ENCODE data around the gene SEPTIN10. TPM values are rescaled to one million over a fixed set of nuclear protein-coding genes. Genes with fewer than 3 reads are reported as not detected.

Gene SEPTIN10
- total RNA-seq, 1 donor from 2014 or later, result 86.1 TPM

DNA sequence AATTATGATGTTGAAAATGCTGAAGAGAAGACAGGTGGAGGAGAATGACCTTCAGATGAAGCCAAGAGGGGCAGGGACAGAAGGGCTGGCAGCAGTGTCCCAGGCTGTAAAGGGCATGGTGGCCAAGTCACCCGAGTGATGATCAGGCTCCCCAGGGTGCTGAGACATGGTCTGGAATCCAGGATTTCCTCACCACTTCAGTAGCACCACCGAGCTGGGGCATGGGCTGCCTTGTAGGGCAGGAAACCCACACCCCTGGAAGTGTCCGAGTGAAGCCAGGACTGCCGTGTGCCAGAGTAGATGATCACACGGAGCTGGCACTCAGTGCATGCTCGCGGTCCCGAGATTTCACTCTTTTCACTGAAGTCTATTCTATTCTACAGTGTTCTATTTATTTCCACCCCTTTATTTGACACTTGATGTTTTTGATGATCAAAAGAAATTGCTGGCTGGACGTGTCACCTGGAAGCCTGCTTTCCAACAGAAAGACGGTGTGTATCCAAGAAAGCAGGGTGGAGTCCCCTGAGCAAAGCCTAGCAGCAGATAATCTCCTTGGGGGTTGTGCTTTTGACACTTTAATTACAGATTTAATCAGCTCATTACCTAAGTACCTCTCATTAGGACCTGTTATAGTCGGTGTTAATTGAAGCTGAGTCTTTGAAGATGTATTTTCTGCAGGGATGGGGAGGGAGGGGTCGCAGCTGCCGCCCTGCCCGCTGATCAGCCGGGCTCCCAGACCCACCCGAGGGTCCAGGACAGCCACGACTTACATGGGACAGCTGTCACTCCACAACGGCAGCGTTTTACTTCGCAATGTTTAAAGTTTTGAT, 92.3 kb downstream of the SEPTIN10 start:
- no peak for DNase-seq (ENCODE audit: low spot score)
- H3K9me3 Mint-ChIP-seq (ENCODE audit: low read depth), result no peaks in the 10 kb centered on the region

GRCh38 chr2:109519513-109519912, 94.3 kb downstream of the SEPTIN10 start:
- Mint-ChIP-seq H3K9me3 (ENCODE audit: low read depth) (no peaks in the 10 kb centered on the region), H3K4me1 (ENCODE audit: low read depth) (peaks cover 14% of the 10 kb centered on the region), H3K27me3 (ENCODE audit: low read depth) (no peaks in the 10 kb centered on the region), H3K27ac (ENCODE audit: unreplicated experiment) (no peak overlapping the region), H3K36me3 (ENCODE audit: low read depth) (no peaks in the 10 kb centered on the region), H3K4me3 (ENCODE audit: unreplicated experiment) (no peak overlapping the region)
- no peak for TF ChIP-seq CTCF (IDR thresholded peaks at IDR 0.05)
- peak; percentile 32 for DNase-seq (ENCODE audit: low spot score)

More for the DNA sequence above, 92.3 kb downstream of the SEPTIN10 start:
- no peak overlapping the region for H3K4me3 Mint-ChIP-seq (ENCODE audit: unreplicated experiment)
- TF ChIP-seq CTCF (IDR thresholded peaks at IDR 0.05), result no peak
- H3K36me3 Mint-ChIP-seq (ENCODE audit: low read depth), result no peaks in the 10 kb centered on the region
- no peaks in the 10 kb centered on the region for H3K27me3 Mint-ChIP-seq (ENCODE audit: low read depth)
- H3K27ac Mint-ChIP-seq (ENCODE audit: unreplicated experiment), result no peak overlapping the region
- H3K4me1 Mint-ChIP-seq (ENCODE audit: low read depth), result peaks cover 2% of the 10 kb centered on the region

GRCh38 chr2:109517118-109517889, 96.5 kb downstream of the SEPTIN10 start:
- Mint-ChIP-seq H3K36me3 (ENCODE audit: low read depth) (no peaks in the 10 kb centered on the region), H3K27me3 (ENCODE audit: low read depth) (no peaks in the 10 kb centered on the region), H3K27ac (ENCODE audit: unreplicated experiment) (no peak overlapping the region), H3K4me3 (ENCODE audit: unreplicated experiment) (no peak overlapping the region), H3K9me3 (ENCODE audit: low read depth) (no peaks in the 10 kb centered on the region), H3K4me1 (ENCODE audit: low read depth) (peaks cover 30% of the 10 kb centered on the region)
- no peak for DNase-seq (ENCODE audit: low spot score)
- TF ChIP-seq CTCF (IDR thresholded peaks at IDR 0.05), result no peak

DNA sequence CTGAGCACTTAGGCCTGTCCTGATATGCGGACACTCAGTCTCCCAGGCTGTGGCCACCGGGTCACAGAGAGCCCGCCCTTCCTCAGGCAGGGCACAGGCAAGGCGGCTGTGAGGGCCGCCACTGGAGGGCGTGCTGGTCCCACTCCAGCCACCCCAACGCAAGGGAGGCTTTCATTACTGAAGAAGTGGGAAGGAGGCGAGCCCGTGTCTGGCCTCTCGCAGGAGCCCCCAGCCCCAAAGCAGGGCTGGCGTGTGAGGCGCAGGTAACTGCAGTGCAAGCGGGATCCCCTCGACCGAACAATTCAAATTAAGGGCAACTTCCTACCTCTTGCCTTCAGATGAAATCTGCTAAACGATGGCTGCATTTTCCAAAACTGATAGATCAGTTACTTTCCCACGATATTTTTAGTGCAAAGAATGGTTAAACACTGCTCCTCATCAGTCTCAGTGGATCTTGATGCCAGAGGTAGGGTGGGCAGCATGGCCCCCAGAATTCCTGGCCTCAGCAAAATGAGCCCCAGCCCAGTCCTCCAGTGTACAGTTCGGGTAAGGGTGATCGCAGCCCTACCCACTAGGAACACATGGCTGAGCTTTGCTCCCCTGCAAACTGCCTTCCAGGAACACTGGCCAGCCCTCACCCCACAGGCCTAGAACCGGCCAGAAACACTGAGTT, 97.2 kb downstream of the SEPTIN10 start:
- Mint-ChIP-seq H3K36me3 (ENCODE audit: low read depth) (no peaks in the 10 kb centered on the region), H3K27me3 (ENCODE audit: low read depth) (no peaks in the 10 kb centered on the region), H3K4me1 (ENCODE audit: low read depth) (peaks cover 34% of the 10 kb centered on the region), H3K27ac (ENCODE audit: unreplicated experiment) (no peak overlapping the region), H3K9me3 (ENCODE audit: low read depth) (no peaks in the 10 kb centered on the region), H3K4me3 (ENCODE audit: unreplicated experiment) (no peak overlapping the region)
- DNase-seq (ENCODE audit: low spot score), result no peak
- TF ChIP-seq CTCF (IDR thresholded peaks at IDR 0.05), result peak; percentile 88

DNA sequence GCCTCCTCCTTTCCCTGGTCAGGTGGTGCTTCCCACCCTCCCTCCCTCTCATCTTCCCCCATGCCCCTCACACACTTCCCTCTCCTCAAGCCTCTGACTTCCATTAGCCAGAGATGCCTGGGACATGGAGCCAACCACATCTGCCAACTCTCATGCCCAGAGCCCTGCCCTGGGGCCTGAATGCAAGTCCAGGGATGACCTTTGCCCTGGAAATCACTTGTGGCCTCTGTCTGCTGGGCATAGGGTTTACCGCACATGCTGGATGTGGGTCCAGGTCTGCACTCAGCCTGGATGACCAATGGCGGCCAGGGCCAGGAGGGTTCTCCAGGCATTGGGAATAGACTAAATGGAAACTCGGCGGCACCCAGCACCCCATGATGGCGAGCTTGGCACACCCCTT, 98.9 kb downstream of the SEPTIN10 start:
- no peaks in the 10 kb centered on the region for H3K9me3 Mint-ChIP-seq (ENCODE audit: low read depth)
- peaks cover 38% of the 10 kb centered on the region for H3K4me1 Mint-ChIP-seq (ENCODE audit: low read depth)
- H3K27me3 Mint-ChIP-seq (ENCODE audit: low read depth), result no peaks in the 10 kb centered on the region
- DNase-seq (ENCODE audit: low spot score), result no peak
- no peak for TF ChIP-seq CTCF (IDR thresholded peaks at IDR 0.05)
- H3K27ac Mint-ChIP-seq (ENCODE audit: unreplicated experiment), result peak overlapping the region; percentile 96
- H3K36me3 Mint-ChIP-seq (ENCODE audit: low read depth), result no peaks in the 10 kb centered on the region
- H3K4me3 Mint-ChIP-seq (ENCODE audit: unreplicated experiment), result no peak overlapping the region
